ENCODE measurements around the gene ELMO1.

DNA sequence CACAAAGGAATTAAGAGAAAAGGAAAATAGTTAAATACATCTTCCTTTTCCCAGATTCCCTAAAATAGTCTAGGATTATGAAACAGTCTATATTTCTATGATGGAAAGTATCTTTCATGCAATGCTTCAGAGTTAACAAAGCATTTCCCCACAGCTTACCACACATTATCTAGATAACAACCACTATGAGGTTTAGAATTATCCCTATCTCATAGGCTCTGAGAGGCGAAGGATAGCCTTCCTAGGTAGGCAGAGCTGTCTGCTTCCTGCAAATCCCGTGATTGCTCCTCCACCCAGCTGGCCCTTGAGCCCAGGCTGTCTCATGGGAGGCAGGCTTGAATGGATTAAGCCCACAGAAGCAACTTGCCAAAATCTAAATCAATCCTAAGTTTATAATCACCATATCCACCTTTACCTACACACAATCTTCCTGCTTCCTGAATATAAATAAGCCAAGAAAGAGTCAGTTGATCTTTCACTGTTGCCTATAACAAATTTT is 402.9 kb downstream of the ELMO1 start:
- TF ChIP-seq POLR2A (IDR thresholded peaks at IDR 0.05; ENCODE audit: extremely low read depth, insufficient read length) (no peak), MYC (IDR thresholded peaks at IDR 0.05; ENCODE audit: low read depth, low read length) (no peak)
- TF ChIP-seq, protein P1, sequence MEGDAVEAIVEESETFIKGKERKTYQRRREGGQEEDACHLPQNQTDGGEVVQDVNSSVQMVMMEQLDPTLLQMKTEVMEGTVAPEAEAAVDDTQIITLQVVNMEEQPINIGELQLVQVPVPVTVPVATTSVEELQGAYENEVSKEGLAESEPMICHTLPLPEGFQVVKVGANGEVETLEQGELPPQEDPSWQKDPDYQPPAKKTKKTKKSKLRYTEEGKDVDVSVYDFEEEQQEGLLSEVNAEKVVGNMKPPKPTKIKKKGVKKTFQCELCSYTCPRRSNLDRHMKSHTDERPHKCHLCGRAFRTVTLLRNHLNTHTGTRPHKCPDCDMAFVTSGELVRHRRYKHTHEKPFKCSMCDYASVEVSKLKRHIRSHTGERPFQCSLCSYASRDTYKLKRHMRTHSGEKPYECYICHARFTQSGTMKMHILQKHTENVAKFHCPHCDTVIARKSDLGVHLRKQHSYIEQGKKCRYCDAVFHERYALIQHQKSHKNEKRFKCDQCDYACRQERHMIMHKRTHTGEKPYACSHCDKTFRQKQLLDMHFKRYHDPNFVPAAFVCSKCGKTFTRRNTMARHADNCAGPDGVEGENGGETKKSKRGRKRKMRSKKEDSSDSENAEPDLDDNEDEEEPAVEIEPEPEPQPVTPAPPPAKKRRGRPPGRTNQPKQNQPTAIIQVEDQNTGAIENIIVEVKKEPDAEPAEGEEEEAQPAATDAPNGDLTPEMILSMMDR (IDR thresholded peaks at IDR 0.05; ENCODE audit: low read depth, low read length): no peak
- TF ChIP-seq, protein P2, sequence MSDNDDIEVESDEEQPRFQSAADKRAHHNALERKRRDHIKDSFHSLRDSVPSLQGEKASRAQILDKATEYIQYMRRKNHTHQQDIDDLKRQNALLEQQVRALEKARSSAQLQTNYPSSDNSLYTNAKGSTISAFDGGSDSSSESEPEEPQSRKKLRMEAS (IDR thresholded peaks at IDR 0.05; ENCODE audit: low read depth, low read length): no peak

Measured in NB4 (cell line).